Measurements from ENCODE around the gene UGT1A3. TPM values are rescaled to one million over a fixed set of nuclear protein-coding genes. Genes with fewer than 3 reads are reported as not detected.

UGT1A3 gene
- total and polyA plus RNA-seq, 11 donors: not detected

GRCh38 chr2:233689501-233689900 lies 39.3 kb upstream of the UGT1A3 start:
- TF ChIP-seq CTCF (IDR thresholded peaks at IDR 0.05) (no peak), POLR2A (IDR thresholded peaks at IDR 0.05) (no peak)
- intact Hi-C loops (cut with DNase I): no loop called here
- H3K4me3 ChIP-seq: no peak overlapping the region
- peaks cover 0 to 11% (median 0%) of the 10 kb centered on the region in 9 donors for H3K27me3 ChIP-seq
- no peaks in the 10 kb centered on the region for H3K9me3 ChIP-seq
- DNase-seq (no peak), ATAC-seq (no peak)
- H3K27ac ChIP-seq: no peak overlapping the region
- H3K4me1 ChIP-seq: no peaks in the 10 kb centered on the region
- 13 to 23% (median 17%) methylated on average over 3 of the region's 3 CpGs for WGBS, 4 donors
- no peaks in the 10 kb centered on the region for H3K36me3 ChIP-seq

- peaks cover 0 to 11% (median 0%) of the 10 kb centered on the region in 9 donors for H3K27me3 ChIP-seq
- no peak overlapping the region for H3K4me3 ChIP-seq
- no peaks in the 10 kb centered on the region for H3K4me1 ChIP-seq
- no peaks in the 10 kb centered on the region for H3K36me3 ChIP-seq
- TF ChIP-seq POLR2A (IDR thresholded peaks at IDR 0.05): no peak
- TF ChIP-seq CTCF (IDR thresholded peaks at IDR 0.05): no peak
- ATAC-seq (no peak), DNase-seq (no peak)
- 64 to 72% (median 67%) methylated on average over 4 of the region's 4 CpGs for WGBS, 4 donors
- intact Hi-C loops (cut with DNase I): no loop called here
- H3K9me3 ChIP-seq: no peaks in the 10 kb centered on the region
- no peak overlapping the region for H3K27ac ChIP-seq
Observed at GRCh38 chr2:233690444-233690843, 38.4 kb upstream of the UGT1A3 start.

GRCh38 chr2:233691443-233692433 lies 37.1 kb upstream of the UGT1A3 start:
- Histone ChIP-seq H3K27ac (no peak overlapping the region), H3K27me3 (peaks cover 0 to 6% (median 0%) of the 10 kb centered on the region in 9 donors), H3K4me3 (no peak overlapping the region), H3K36me3 (no peaks in the 10 kb centered on the region), H3K4me1 (no peaks in the 10 kb centered on the region), H3K9me3 (no peaks in the 10 kb centered on the region)
- WGBS, 4 donors: 77 to 88% (median 82%) methylated on average over 10 to 11 of the region's 11 CpGs
- ATAC-seq (no peak), DNase-seq (no peak)
- intact Hi-C loops (cut with DNase I): no loop called here
- TF ChIP-seq POLR2A (IDR thresholded peaks at IDR 0.05): no peak

- WGBS, 4 donors: 79 to 90% (median 86%) methylated on average over 4 of the region's 4 CpGs
- intact Hi-C loops (cut with DNase I): no loop called here
- DNase-seq (no peak), ATAC-seq (no peak)
- TF ChIP-seq POLR2A (IDR thresholded peaks at IDR 0.05): no peak
- H3K4me3 ChIP-seq: no peak within 1 kb of the TSS
- H3K36me3 ChIP-seq: no peaks in the 10 kb centered on the region
- H3K27me3 ChIP-seq: peaks cover 0 to 3% (median 0%) of the 10 kb centered on the region in 9 donors
- no peak within 1 kb of the TSS for H3K27ac ChIP-seq
- no peaks in the 10 kb centered on the region for H3K9me3 ChIP-seq
- no peaks in the 10 kb centered on the region for H3K4me1 ChIP-seq
Observed at GRCh38 chr2:233692648-233693047, 36.2 kb upstream of the UGT1A3 start, which contains the start of gene UGT1A6. Gene UGT1A6, plus strand, starts transcription at chr2:233692890. Its CDS starts 115 bp downstream, at chr2:233693005.

GRCh38 chr2:233693963-233694362 lies 34.9 kb upstream of the UGT1A3 start:
- WGBS, 4 donors: 56 to 71% (median 66%) methylated on average over 6 of the region's 6 CpGs
- Histone ChIP-seq H3K27me3 (peaks cover 0 to 3% (median 0%) of the 10 kb centered on the region in 9 donors), H3K4me3 (no peak overlapping the region), H3K4me1 (no peaks in the 10 kb centered on the region), H3K36me3 (no peaks in the 10 kb centered on the region), H3K9me3 (no peaks in the 10 kb centered on the region), H3K27ac (no peak overlapping the region)
- ATAC-seq (no peak), DNase-seq (no peak)
- TF ChIP-seq POLR2A (IDR thresholded peaks at IDR 0.05): no peak
- TF ChIP-seq CTCF (IDR thresholded peaks at IDR 0.05): no peak
- intact Hi-C loops (cut with DNase I): no loop called here

Data from heart left ventricle (tissue), 16 donors.